Measurements from ENCODE around the gene S100B.
"Not testable (repeated sequence)": the region's sequence is repeated elsewhere in the genome, so short reads cannot be mapped to it uniquely, and the experiment has no call there.

S100B gene

DNA sequence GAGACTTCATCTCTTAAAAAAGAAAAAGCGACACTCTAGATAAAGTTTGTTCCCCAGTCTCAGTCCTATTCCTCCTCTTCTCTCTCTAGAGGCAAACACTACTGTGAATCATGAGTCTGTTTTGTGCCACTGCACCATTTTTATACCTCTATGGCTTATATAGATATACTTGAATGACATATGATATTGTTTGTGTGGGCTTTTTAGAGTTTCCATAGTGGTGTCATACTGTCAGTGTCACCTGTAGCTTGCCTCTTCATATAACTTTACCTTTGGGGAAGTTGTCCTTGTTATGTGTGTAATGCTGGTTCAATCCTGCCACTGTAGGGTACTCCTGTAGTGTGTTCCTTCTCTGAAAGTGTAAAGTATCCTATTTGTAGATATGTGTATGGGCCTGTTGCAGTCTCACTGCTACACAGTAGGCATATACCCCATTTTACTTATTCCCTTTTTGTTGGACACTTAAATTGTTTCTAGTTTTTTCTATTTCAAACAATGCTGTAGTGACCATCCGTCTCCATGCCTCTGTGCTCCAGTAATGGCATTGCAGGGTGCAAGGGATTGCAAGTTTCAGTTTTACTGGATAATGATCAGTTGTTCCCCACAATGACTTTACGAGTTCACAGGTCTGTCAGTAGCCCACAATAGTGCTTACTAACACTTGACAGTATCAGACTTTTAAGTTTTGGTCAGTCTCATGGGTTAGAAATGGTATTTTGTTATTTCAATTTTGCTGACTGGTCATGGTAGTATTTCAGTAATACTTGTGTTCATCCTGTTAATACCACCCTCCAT lies 33.3 kb upstream of the S100B start:
- Histone ChIP-seq H3K36me3 (ENCODE audit: insufficient read depth, low read depth, low read length) (peaks cover 35% of the 10 kb centered on the region), H3K4me3 (ENCODE audit: low read length) (no peak overlapping the region), H3K4me1 (ENCODE audit: insufficient read depth, low read length) (peaks cover 2% of the 10 kb centered on the region; the same call in 1 of the 2 replicates), H3K27ac (ENCODE audit: low read length) (no peak overlapping the region), H3K9me3 (ENCODE audit: insufficient read depth, low read depth, low read length) (no peaks in the 10 kb centered on the region), H3K27me3 (ENCODE audit: insufficient read depth, low read length) (no peaks in the 10 kb centered on the region), H3K9ac (ENCODE audit: low read depth, low read length) (no peak overlapping the region)

GRCh38 chr21:46636550-46637285 lies 31.8 kb upstream of the S100B start:
- no peaks in the 10 kb centered on the region for H3K9me3 ChIP-seq (ENCODE audit: insufficient read depth, low read depth, low read length)
- peak overlapping the region; percentile 89; the same call in 1 of the 2 replicates for H3K9ac ChIP-seq (ENCODE audit: low read depth, low read length)
- peak overlapping the region; percentile 98 for H3K4me3 ChIP-seq (ENCODE audit: low read length)
- peaks cover 29% of the 10 kb centered on the region for H3K36me3 ChIP-seq (ENCODE audit: insufficient read depth, low read depth, low read length)
- H3K27me3 ChIP-seq (ENCODE audit: insufficient read depth, low read length), result no peaks in the 10 kb centered on the region
- H3K4me1 ChIP-seq (ENCODE audit: insufficient read depth, low read length), result peaks cover 2% of the 10 kb centered on the region; the same call in 1 of the 2 replicates
- H3K27ac ChIP-seq (ENCODE audit: low read length), result no peak overlapping the region

- Histone ChIP-seq H3K4me1 (ENCODE audit: insufficient read depth, low read length) (peaks cover 2% of the 10 kb centered on the region; the same call in 1 of the 2 replicates), H3K9ac (ENCODE audit: low read depth, low read length) (peak overlapping the region; percentile 89; the same call in 1 of the 2 replicates), H3K36me3 (ENCODE audit: insufficient read depth, low read depth, low read length) (peaks cover 23% of the 10 kb centered on the region), H3K9me3 (ENCODE audit: insufficient read depth, low read depth, low read length) (no peaks in the 10 kb centered on the region), H3K27ac (ENCODE audit: low read length) (no peak overlapping the region), H3K4me3 (ENCODE audit: low read length) (peak overlapping the region; percentile 98), H3K27me3 (ENCODE audit: insufficient read depth, low read length) (no peaks in the 10 kb centered on the region)
Observed at GRCh38 chr21:46636181-46636512, 31.3 kb upstream of the S100B start.

- no peaks in the 10 kb centered on the region for H3K9me3 ChIP-seq (ENCODE audit: insufficient read depth, low read depth, low read length)
- H3K27me3 ChIP-seq (ENCODE audit: insufficient read depth, low read length), result no peaks in the 10 kb centered on the region
- H3K4me3 ChIP-seq (ENCODE audit: low read length), result peak within 1 kb of the TSS; percentile 98
- H3K4me1 ChIP-seq (ENCODE audit: insufficient read depth, low read length), result peaks cover 2% of the 10 kb centered on the region; the same call in 1 of the 2 replicates
- H3K36me3 ChIP-seq (ENCODE audit: insufficient read depth, low read depth, low read length), result peaks cover 18% of the 10 kb centered on the region
- peak within 1 kb of the TSS; percentile 89; the same call in 1 of the 2 replicates for H3K9ac ChIP-seq (ENCODE audit: low read depth, low read length)
- peak within 1 kb of the TSS; percentile 22 for H3K27ac ChIP-seq (ENCODE audit: low read length)
Observed at GRCh38 chr21:46635324-46636180, 30.7 kb upstream of the S100B start, which contains the start of gene PRMT2. TSS of gene PRMT2 (plus strand) at chr21:46635674. CDS start at chr21:46636952, 1,278 bp downstream.

DNA sequence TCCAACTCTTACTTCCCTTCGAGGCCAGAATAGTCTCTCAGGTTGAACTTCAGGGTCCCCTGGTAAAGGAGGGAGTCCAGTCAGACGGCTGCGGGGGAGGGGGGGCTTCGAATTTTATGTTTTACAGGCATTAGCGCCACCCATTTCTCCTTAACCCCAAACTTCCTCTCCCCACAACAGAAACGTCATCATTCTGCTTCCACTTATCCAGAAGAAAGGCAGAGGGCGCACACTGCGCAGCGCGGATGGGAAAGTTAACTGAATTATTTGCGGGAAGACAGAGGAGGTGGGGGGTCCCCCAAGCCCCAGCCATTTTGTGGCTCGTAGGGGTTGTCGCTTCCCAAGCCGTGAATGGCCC lies 30.1 kb upstream of the S100B start:
- H3K9ac ChIP-seq (ENCODE audit: low read depth, low read length), result peak overlapping the region; percentile 89; the same call in 1 of the 2 replicates
- H3K4me1 ChIP-seq (ENCODE audit: insufficient read depth, low read length), result peaks cover 2% of the 10 kb centered on the region; the same call in 1 of the 2 replicates
- peak overlapping the region; percentile 22 for H3K27ac ChIP-seq (ENCODE audit: low read length)
- no peaks in the 10 kb centered on the region for H3K9me3 ChIP-seq (ENCODE audit: insufficient read depth, low read depth, low read length)
- no peaks in the 10 kb centered on the region for H3K27me3 ChIP-seq (ENCODE audit: insufficient read depth, low read length)
- peaks cover 18% of the 10 kb centered on the region for H3K36me3 ChIP-seq (ENCODE audit: insufficient read depth, low read depth, low read length)
- peak overlapping the region; percentile 98 for H3K4me3 ChIP-seq (ENCODE audit: low read length)

DNA sequence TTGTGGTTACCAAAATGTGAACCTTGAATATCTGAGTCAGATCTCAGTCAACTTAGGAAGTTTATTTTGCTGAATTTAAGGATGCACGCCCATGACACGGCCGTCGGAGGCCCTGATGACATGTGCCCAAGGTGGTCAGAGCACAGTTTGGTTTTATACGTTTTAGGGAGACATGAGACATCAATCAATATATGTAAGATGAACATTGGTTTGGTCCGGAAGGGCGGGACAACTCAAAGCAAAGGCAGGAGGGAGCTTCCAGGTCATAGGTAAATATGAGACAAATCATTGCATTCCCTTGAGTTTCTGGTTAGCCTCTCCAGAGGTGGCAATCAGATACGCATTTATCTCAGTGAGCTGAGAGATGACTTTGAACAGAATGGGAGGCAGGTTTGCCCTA lies 29.5 kb upstream of the S100B start:
- peaks cover 2% of the 10 kb centered on the region; the same call in 1 of the 2 replicates for H3K4me1 ChIP-seq (ENCODE audit: insufficient read depth, low read length)

DNA sequence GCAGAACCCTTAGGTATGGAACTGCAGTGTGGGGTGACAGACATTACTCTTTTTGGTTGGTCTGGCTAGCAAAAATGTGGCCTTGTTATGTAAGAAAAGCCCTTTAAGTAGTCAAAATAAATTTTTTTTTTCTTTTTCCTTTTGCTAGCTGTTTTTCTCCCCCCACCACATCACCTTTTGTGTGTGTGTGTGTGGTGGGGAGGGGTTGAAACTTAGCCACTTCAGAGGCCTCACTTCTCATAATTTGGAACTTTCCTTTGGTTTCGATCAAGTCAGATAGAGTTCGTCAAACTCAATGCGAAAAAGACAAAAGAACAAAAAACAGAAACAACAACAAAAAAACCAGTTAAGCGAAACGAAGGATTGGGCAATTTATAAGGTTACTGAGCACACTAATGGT lies 28.7 kb upstream of the S100B start:
- Histone ChIP-seq H3K27me3 (ENCODE audit: insufficient read depth, low read length) (no peaks in the 10 kb centered on the region), H3K36me3 (ENCODE audit: insufficient read depth, low read depth, low read length) (peaks cover 17% of the 10 kb centered on the region), H3K9me3 (ENCODE audit: insufficient read depth, low read depth, low read length) (no peaks in the 10 kb centered on the region), H3K9ac (ENCODE audit: low read depth, low read length) (no peak overlapping the region), H3K4me3 (ENCODE audit: low read length) (no peak overlapping the region), H3K27ac (ENCODE audit: low read length) (no peak overlapping the region), H3K4me1 (ENCODE audit: insufficient read depth, low read length) (peaks cover 2% of the 10 kb centered on the region; the same call in 1 of the 2 replicates)

More for the DNA sequence above, 29.5 kb upstream of the S100B start:
- Histone ChIP-seq H3K9ac (ENCODE audit: low read depth, low read length) (peak overlapping the region; percentile 89; the same call in 1 of the 2 replicates), H3K36me3 (ENCODE audit: insufficient read depth, low read depth, low read length) (peaks cover 18% of the 10 kb centered on the region), H3K27me3 (ENCODE audit: insufficient read depth, low read length) (no peaks in the 10 kb centered on the region), H3K27ac (ENCODE audit: low read length) (peak overlapping the region; percentile 22), H3K4me3 (ENCODE audit: low read length) (peak overlapping the region; percentile 98), H3K9me3 (ENCODE audit: insufficient read depth, low read depth, low read length) (no peaks in the 10 kb centered on the region)

- not testable (repeated sequence) for H3K4me3 ChIP-seq (ENCODE audit: low read length); H3K4me1 ChIP-seq (ENCODE audit: insufficient read depth, low read length); H3K9ac ChIP-seq (ENCODE audit: low read depth, low read length); H3K27me3 ChIP-seq (ENCODE audit: insufficient read depth, low read length); H3K27ac ChIP-seq (ENCODE audit: low read length); H3K9me3 ChIP-seq (ENCODE audit: insufficient read depth, low read depth, low read length); H3K36me3 ChIP-seq (ENCODE audit: insufficient read depth, low read depth, low read length)
Observed at GRCh38 chr21:46630915-46631314, 26.0 kb upstream of the S100B start.

DNA sequence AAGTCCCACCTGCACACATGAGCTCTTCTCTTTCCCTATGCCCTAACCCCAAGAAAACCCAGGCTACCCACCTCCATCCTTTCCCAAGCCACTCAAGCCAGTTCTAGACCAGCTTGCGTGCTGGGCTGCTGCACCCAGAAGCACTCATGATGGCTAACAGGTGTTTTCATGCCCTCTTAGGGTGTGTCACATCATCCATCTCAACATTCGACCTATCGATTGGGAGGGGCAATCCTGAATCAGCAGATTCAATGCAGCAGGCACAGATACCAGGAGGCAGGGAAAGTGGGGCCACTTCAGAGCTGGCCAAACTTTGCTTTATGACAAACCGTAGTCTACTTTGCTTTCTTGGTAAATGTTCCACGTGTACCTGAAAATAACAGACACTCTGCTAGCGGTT lies 24.0 kb upstream of the S100B start:
- H3K27me3 ChIP-seq (ENCODE audit: insufficient read depth, low read length), result no peaks in the 10 kb centered on the region
- no peak overlapping the region for H3K9ac ChIP-seq (ENCODE audit: low read depth, low read length)
- H3K4me3 ChIP-seq (ENCODE audit: low read length), result no peak overlapping the region
- no peak overlapping the region for H3K27ac ChIP-seq (ENCODE audit: low read length)
- H3K4me1 ChIP-seq (ENCODE audit: insufficient read depth, low read length), result 0 out of 2 replicates have a peak, but pooled peaks cover 2% of the 10 kb centered on the region
- H3K36me3 ChIP-seq (ENCODE audit: insufficient read depth, low read depth, low read length), result no peaks in the 10 kb centered on the region
- peaks cover 12% of the 10 kb centered on the region for H3K9me3 ChIP-seq (ENCODE audit: insufficient read depth, low read depth, low read length)

DNA sequence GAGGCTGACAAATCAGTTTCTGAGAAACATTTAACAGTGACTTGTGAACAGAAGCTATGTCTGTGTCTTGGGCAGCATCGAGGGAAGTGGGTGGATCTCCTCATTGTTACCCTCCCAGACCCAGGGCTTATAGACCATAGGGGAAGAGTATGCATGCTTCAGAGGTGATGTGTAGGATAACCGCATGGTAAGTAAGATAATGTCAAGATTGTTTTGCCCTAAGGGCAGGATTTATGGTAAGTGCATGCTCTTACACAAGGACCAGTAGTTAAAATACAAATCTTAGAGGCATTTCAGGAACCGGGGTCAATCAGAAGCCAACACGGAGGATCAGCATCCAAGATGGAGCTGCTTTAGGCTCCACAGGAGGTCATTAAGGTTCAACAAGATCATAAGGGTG lies 22.8 kb upstream of the S100B start:
- Histone ChIP-seq H3K27me3 (ENCODE audit: insufficient read depth, low read length) (no peaks in the 10 kb centered on the region), H3K4me1 (ENCODE audit: insufficient read depth, low read length) (no peaks in the 10 kb centered on the region), H3K27ac (ENCODE audit: low read length) (no peak overlapping the region), H3K9ac (ENCODE audit: low read depth, low read length) (no peak overlapping the region), H3K4me3 (ENCODE audit: low read length) (no peak overlapping the region), H3K9me3 (ENCODE audit: insufficient read depth, low read depth, low read length) (peaks cover 12% of the 10 kb centered on the region), H3K36me3 (ENCODE audit: insufficient read depth, low read depth, low read length) (no peaks in the 10 kb centered on the region)

GRCh38 chr21:46626975-46627501 lies 22.2 kb upstream of the S100B start:
- Histone ChIP-seq H3K9me3 (ENCODE audit: insufficient read depth, low read depth, low read length) (peaks cover 12% of the 10 kb centered on the region), H3K4me3 (ENCODE audit: low read length) (no peak overlapping the region), H3K4me1 (ENCODE audit: insufficient read depth, low read length) (no peaks in the 10 kb centered on the region), H3K27me3 (ENCODE audit: insufficient read depth, low read length) (no peaks in the 10 kb centered on the region), H3K9ac (ENCODE audit: low read depth, low read length) (no peak overlapping the region), H3K36me3 (ENCODE audit: insufficient read depth, low read depth, low read length) (no peaks in the 10 kb centered on the region), H3K27ac (ENCODE audit: low read length) (no peak overlapping the region)
